GM12801 (cell line): ENCODE measurements around the gene ATP8A1.

ENCODE experiments used
- CTCF ChIP-seq: IDR thresholded peaks from one replicate; pipeline ENCODE4 v1.5.1; 2011; ENCODE audit warnings: control low read depth; ENCODE audit not compliant: insufficient read length; ENCODE audit errors: extremely low read depth

ATP8A1 gene

GRCh38 chr4:42425146-42426065, 231.5 kb downstream of the ATP8A1 start:
- TF ChIP-seq CTCF: no peak

GRCh38 chr4:42420140-42420539, 236.8 kb downstream of the ATP8A1 start:
- TF ChIP-seq CTCF: no peak

- no peak for TF ChIP-seq CTCF
Measured at GRCh38 chr4:42417550-42417949, 239.4 kb downstream of the ATP8A1 start.

GRCh38 chr4:42416017-42416416, 240.9 kb downstream of the ATP8A1 start:
- TF ChIP-seq CTCF: no peak

GRCh38 chr4:42415281-42415680, 241.6 kb downstream of the ATP8A1 start:
- no peak for TF ChIP-seq CTCF

GRCh38 chr4:42412251-42412650, 244.7 kb downstream of the ATP8A1 start:
- no peak for TF ChIP-seq CTCF

GRCh38 chr4:42411803-42412202, 245.1 kb downstream of the ATP8A1 start:
- no peak for TF ChIP-seq CTCF
